Endothelial cell of umbilical vein (primary cell): ENCODE measurements around the gene HSH2D. TPM values are rescaled to one million over a fixed set of nuclear protein-coding genes. Genes with fewer than 3 reads are reported as not detected.

Experiments used
- BruUV-seq: library from RNA; stranded (reverse); fragments of 400-500 nt; replicated peaks from 2 replicates; lab custom pipeline; 2021; lab: Mats Ljungman, UMichigan
- CTCF ChIA-PET: fragments of 300-600, 350-600 bp; sonication (Branson Sonifier 250); formaldehyde crosslinking; loops from one replicate; lab custom pipeline; 2021; ENCODE audit warnings: antibody characterized with exemption, inconsistent platforms; lab: Charles Lee
- POLR2A ChIA-PET: fragments of 300-600, 350-600 bp; sonication (Branson Sonifier 250); formaldehyde crosslinking; loops from one replicate; lab custom pipeline; 2021; ENCODE audit warnings: antibody characterized with exemption, inconsistent platforms; lab: Charles Lee
- DNase-seq: peaks from one replicate; pipeline ENCODE4 v3.0.0-alpha.2; 2011; ENCODE audit warnings: low read depth, low spot score
- FAIRE-seq: peaks from 2 replicates; lab custom pipeline; 2011; peaks lifted over from hg19 to GRCh38; lab: Jason Lieb, UNC
- H2AFZ ChIP-seq: 2 replicates; pipeline ENCODE4 v1.6.0; 2012; ENCODE audit warnings: low read depth, low read length, control low read depth, inconsistent platforms
- H3K27ac ChIP-seq: 2 replicates; pipeline ENCODE4 v1.5.1; 2011; ENCODE audit warnings: low read depth, mild to moderate bottlenecking, control low read depth, low read length, moderate library complexity; ENCODE audit not compliant: insufficient read depth
- H3K27me3 ChIP-seq, 2 experiments: 2 replicates each; pipeline versions ENCODE4 v1.6.0 to v1.6.1; 2011; ENCODE audit warnings: low read length in 2 of 2, mixed read lengths in 1 of 2; ENCODE audit not compliant: control insufficient read depth in 2 of 2, insufficient read depth in 2 of 2
- H3K36me3 ChIP-seq, 2 experiments: 2 replicates in 1 of 2; 3 replicates in 1 of 2; pipeline ENCODE4 v1.5.1; 2011; ENCODE audit warnings: low read length in 2 of 2, mild to moderate bottlenecking in 1 of 2, moderate library complexity in 1 of 2; ENCODE audit not compliant: control insufficient read depth in 2 of 2, insufficient read depth in 2 of 2; ENCODE audit errors: extremely low read depth in 1 of 2
- H3K4me1 ChIP-seq: 3 replicates; pipeline ENCODE4 v1.5.1; 2011; ENCODE audit warnings: mild to moderate bottlenecking, low read length; ENCODE audit not compliant: control insufficient read depth, insufficient read depth; ENCODE audit errors: extremely low read depth
- H3K4me2 ChIP-seq: 2 replicates; pipeline ENCODE4 v1.6.1; 2011; ENCODE audit warnings: low read length, control low read depth, mixed read lengths; ENCODE audit not compliant: insufficient read depth
- H3K4me3 ChIP-seq, 3 experiments: fragments of 200-600 bp in 1 of 3; sonication (generic), shearing (Covaris generic) in 1 of 3; replicated peaks in 1 of 3; 2 replicates each; pipeline ENCODE4 v1.5.1; 2011 to 2016; ENCODE audit warnings: control low read depth in 3 of 3, low read length in 3 of 3, mild to moderate bottlenecking in 2 of 3, inconsistent platforms in 1 of 3, low read depth in 1 of 3, moderate library complexity in 1 of 3; ENCODE audit not compliant: insufficient read depth in 1 of 3
- H3K79me2 ChIP-seq: 2 replicates; pipeline ENCODE4 v1.6.0; 2012; ENCODE audit warnings: low read length, inconsistent platforms; ENCODE audit not compliant: control insufficient read depth, insufficient read depth
- H3K9ac ChIP-seq: replicated peaks from 2 replicates; pipeline ENCODE3; 2011; ENCODE audit warnings: low read length, control low read depth; ENCODE audit not compliant: insufficient read depth; ENCODE audit errors: extremely low read depth
- H3K9me1 ChIP-seq: replicated peaks from 3 replicates; pipeline ENCODE4 v1.6.0; 2011; ENCODE audit warnings: mild to moderate bottlenecking, low read length; ENCODE audit not compliant: control insufficient read depth, insufficient read depth; ENCODE audit errors: extremely low read depth
- H3K9me3 ChIP-seq: replicated peaks from 2 replicates; pipeline ENCODE4 v1.5.1; 2012; ENCODE audit warnings: low read length, inconsistent platforms; ENCODE audit not compliant: control insufficient read depth, insufficient read depth
- H4K20me1 ChIP-seq: replicated peaks from 2 replicates; pipeline ENCODE3; 2011; ENCODE audit warnings: mild to moderate bottlenecking, low read length; ENCODE audit not compliant: control insufficient read depth, insufficient read depth; ENCODE audit errors: extremely low read depth
- CTCF ChIP-seq, 2 donors: IDR thresholded peaks; 1 replicate in 1 of 2; 2 replicates in 1 of 2; pipeline ENCODE4 v1.5.1; 2011; ENCODE audit warnings: low read length in 2 of 2, mild to moderate bottlenecking in 2 of 2, moderate library complexity in 2 of 2, control low read depth in 1 of 2, inconsistent platforms in 1 of 2, low read depth in 1 of 2; ENCODE audit not compliant: insufficient read depth in 1 of 2; ENCODE audit errors: extremely low read depth in 1 of 2
- EZH2 ChIP-seq: IDR thresholded peaks from 2 replicates; pipeline ENCODE4 v1.6.1; 2012; ENCODE audit warnings: borderline replicate concordance, low read depth, mild to moderate bottlenecking, moderate library complexity, low read length, inconsistent platforms; ENCODE audit not compliant: severe bottlenecking
- GATA2 ChIP-seq: IDR thresholded peaks from 2 replicates; pipeline ENCODE4 v1.7.0; 2011; ENCODE audit warnings: low read depth, mild to moderate bottlenecking, moderate library complexity, mixed read lengths, low read length; ENCODE audit not compliant: insufficient read length, insufficient read depth
- JUN ChIP-seq: IDR thresholded peaks from 2 replicates; pipeline ENCODE4 v1.6.1; 2011; ENCODE audit warnings: borderline replicate concordance, low read depth; ENCODE audit not compliant: insufficient read length, insufficient read depth
- MAX ChIP-seq: IDR thresholded peaks from 2 replicates; pipeline ENCODE4 v1.6.1; 2011; ENCODE audit not compliant: insufficient read depth, insufficient read length
- MYC ChIP-seq: IDR thresholded peaks from one replicate; pipeline ENCODE4 v1.6.1; 2011; ENCODE audit warnings: mild to moderate bottlenecking, low read depth, low read length
- POLR2AphosphoS5 ChIP-seq: IDR thresholded peaks from 2 replicates; pipeline ENCODE4 v1.6.1; 2012; ENCODE audit warnings: low read depth, mild to moderate bottlenecking, control low read depth, low read length, moderate library complexity; ENCODE audit not compliant: insufficient read depth
- dilution Hi-C: fragments of 300-500 bp; cut with MboI; formaldehyde crosslinking; loops from one replicate; pipeline ENCODE4 v1.15.0; 2019; ENCODE audit warnings: low sequenced_read_pairs; ENCODE audit not compliant: extremely low pct_ligation_motif_present
- intact Hi-C: fragments of 100-400 bp; cut with micrococcal nuclease; formaldehyde crosslinking; loops from one replicate; pipeline ENCODE4 v1.10.0; 2022
- polyA plus RNA-seq, 4 experiments: library from polyadenylated mRNA; depleted of rRNA in 3 of 4; stranded (reverse) in 3 of 4; unstranded in 1 of 4; fragments of >200 nt; gene quantifications; 2 replicates each; pipeline versions ENCODE4 v1.2.1 to v1.2.3, GENCODE V29; 2011 to 2012; ENCODE audit warnings: missing spikeins in 1 of 4
- total RNA-seq: library from RNA; stranded (reverse); gene quantifications from 2 replicates; pipeline ENCODE4 v1.2.3, GENCODE V29; 2021

HSH2D gene
- total and polyA plus RNA-seq, 2 donors (not counting 3 experiments of a cell fraction or from before 2014, with no cell fraction given) = not detected

- Histone ChIP-seq H3K9ac (no peak overlapping the region), H3K4me1 (no peaks in the 10 kb centered on the region), H3K4me3 (no peak overlapping the region), H3K9me3 (no peaks in the 10 kb centered on the region), H3K9me1 (no peaks in the 10 kb centered on the region), H3K79me2 (no peaks in the 10 kb centered on the region), H4K20me1 (no peaks in the 10 kb centered on the region), H3K27ac (no peak overlapping the region), H3K4me2 (no peak overlapping the region), H2AFZ (no peak overlapping the region), H3K36me3 (peaks cover 11 to 37% of the 10 kb centered on the region in 2 experiments), H3K27me3 (no peaks in the 10 kb centered on the region)
- ChIA-PET CTCF (no interaction called here), POLR2A (no interaction called here)
- DNase-seq (no peak), FAIRE-seq (no peak)
- no peak for TF ChIP-seq MYC
- TF ChIP-seq EZH2 = no peak
- intact Hi-C loops (no loop called here), dilution Hi-C loops (no loop called here)
- BruUV-seq = no TSS peak
Measured at GRCh38 chr19:16131648-16132047, 11.8 kb upstream of the HSH2D start.

- DNase-seq (no peak), FAIRE-seq (no peak)
- no peaks in the 10 kb centered on the region for H3K79me2 ChIP-seq
- H3K4me2 ChIP-seq = no peak overlapping the region
- ChIA-PET POLR2A (no interaction called here), CTCF (interaction anchor here (1.2 kb wide), 1 partner anchor 92 kb away, joined by 4 read pairs; no protein-coding TSS in a partner anchor)
- dilution Hi-C loops (no loop called here), intact Hi-C loops (no loop called here)
- no peak for TF ChIP-seq MAX
- no peak for TF ChIP-seq POLR2AphosphoS5
- no peak for TF ChIP-seq GATA2
- no peak for TF ChIP-seq CTCF (IDR thresholded peaks at IDR 0.05; ENCODE audit: extremely low read depth in 1 of 2, insufficient read depth in 1 of 2, low read depth in 1 of 2, low read length in 2 of 2)
- TF ChIP-seq JUN = no peak
- BruUV-seq = no TSS peak
- H3K36me3 ChIP-seq = peaks cover 11 to 26% of the 10 kb centered on the region in 2 experiments
- H3K9ac ChIP-seq = no peak overlapping the region
- H2AFZ ChIP-seq = no peak overlapping the region
- no peaks in the 10 kb centered on the region for H3K9me1 ChIP-seq
- no peaks in the 10 kb centered on the region for H3K9me3 ChIP-seq
- no peaks in the 10 kb centered on the region for H3K27me3 ChIP-seq
- H4K20me1 ChIP-seq = no peaks in the 10 kb centered on the region
- no peak overlapping the region for H3K27ac ChIP-seq
- H3K4me3 ChIP-seq = no peak overlapping the region
- no peaks in the 10 kb centered on the region for H3K4me1 ChIP-seq
Measured at GRCh38 chr19:16133818-16134217, 9.7 kb upstream of the HSH2D start.
